Stomach (tissue), 4 donors: Measurements from ENCODE around the gene DPP10.

Source experiments
- CTCF ChIP-seq, 7 experiments: fragments of 450-650 bp in 4 of 7; fragments of 200-600 bp in 3 of 7; sonication (generic) in 3 of 7; IDR thresholded peaks; one replicate each; pipeline ENCODE4 v1.5.1; 2016 to 2019; ENCODE audit warnings: antibody characterized with exemption in 7 of 7, control low read depth in 2 of 7, mild to moderate bottlenecking in 1 of 7
- POLR2A ChIP-seq, 4 donors: fragments of 450-650 bp; IDR thresholded peaks; one replicate each; pipeline ENCODE4 v1.6.1; 2016; ENCODE audit warnings: antibody characterized with exemption in 4 of 4, control low read depth in 2 of 4, mild to moderate bottlenecking in 1 of 4, moderate library complexity in 1 of 4

- TF ChIP-seq POLR2A (IDR thresholded peaks at IDR 0.05) (no peak), CTCF (IDR thresholded peaks at IDR 0.05) (no peak)
These were observed 240.8 kb downstream of the DPP10 start for GRCh38 chr2:114683251-114683650.
